Measurements from ENCODE around the gene ANAPC10.

ANAPC10 gene

DNA sequence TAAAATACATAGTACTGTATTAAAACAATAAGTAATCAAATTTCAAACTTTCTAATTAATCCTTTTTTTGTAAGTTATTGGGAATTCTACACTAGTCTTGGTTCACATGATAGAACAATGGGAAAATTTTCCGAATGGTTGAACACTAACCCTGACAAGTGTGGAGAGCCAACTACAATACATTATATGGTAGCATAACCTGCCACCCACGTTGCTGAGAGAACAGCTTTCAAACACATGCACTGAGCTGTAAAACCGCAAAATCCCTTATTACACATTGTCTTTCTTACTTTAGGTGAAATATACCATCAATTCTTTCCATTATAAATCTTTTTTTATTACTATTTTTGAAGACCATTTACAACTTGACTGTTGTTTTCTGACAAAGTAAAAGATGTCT is 54.7 kb downstream of the ANAPC10 start:
- H3K27me3 ChIP-seq (ENCODE audit: insufficient read depth, low read length), result no peaks in the 10 kb centered on the region
- no peak overlapping the region for H3K27ac ChIP-seq (ENCODE audit: low read depth, low read length, poor library complexity, severe bottlenecking)
- peaks cover 8% of the 10 kb centered on the region; the same call in 1 of the 2 replicates for H3K79me2 ChIP-seq (ENCODE audit: insufficient read depth, low read length)
- no peak overlapping the region for H3K4me2 ChIP-seq (ENCODE audit: low read length)
- no peaks in the 10 kb centered on the region for H3K9me3 ChIP-seq (ENCODE audit: low read length)
- H2AFZ ChIP-seq (ENCODE audit: low read length), result no peak overlapping the region
- no peak for TF ChIP-seq EZH2 (IDR thresholded peaks at IDR 0.05; ENCODE audit: borderline replicate concordance, low read length)
- H3K36me3 ChIP-seq (ENCODE audit: insufficient read depth, low read length), result no peaks in the 10 kb centered on the region; the same call in 1 of the 2 replicates
- no peak overlapping the region for H3K9ac ChIP-seq (ENCODE audit: low read length)
- H4K20me1 ChIP-seq (ENCODE audit: insufficient read depth, low read length), result no peaks in the 10 kb centered on the region
- H3F3A ChIP-seq (ENCODE audit: insufficient read depth, low read length), result no peaks in the 10 kb centered on the region
- H3K9me2 ChIP-seq (ENCODE audit: low read depth, low read length), result no peaks in the 10 kb centered on the region
- H3K4me1 ChIP-seq (ENCODE audit: insufficient read depth, low read length, severe bottlenecking), result peaks cover 34% of the 10 kb centered on the region
- H3K4me3 ChIP-seq (ENCODE audit: low read depth, low read length, poor library complexity, severe bottlenecking), result no peak overlapping the region

DNA sequence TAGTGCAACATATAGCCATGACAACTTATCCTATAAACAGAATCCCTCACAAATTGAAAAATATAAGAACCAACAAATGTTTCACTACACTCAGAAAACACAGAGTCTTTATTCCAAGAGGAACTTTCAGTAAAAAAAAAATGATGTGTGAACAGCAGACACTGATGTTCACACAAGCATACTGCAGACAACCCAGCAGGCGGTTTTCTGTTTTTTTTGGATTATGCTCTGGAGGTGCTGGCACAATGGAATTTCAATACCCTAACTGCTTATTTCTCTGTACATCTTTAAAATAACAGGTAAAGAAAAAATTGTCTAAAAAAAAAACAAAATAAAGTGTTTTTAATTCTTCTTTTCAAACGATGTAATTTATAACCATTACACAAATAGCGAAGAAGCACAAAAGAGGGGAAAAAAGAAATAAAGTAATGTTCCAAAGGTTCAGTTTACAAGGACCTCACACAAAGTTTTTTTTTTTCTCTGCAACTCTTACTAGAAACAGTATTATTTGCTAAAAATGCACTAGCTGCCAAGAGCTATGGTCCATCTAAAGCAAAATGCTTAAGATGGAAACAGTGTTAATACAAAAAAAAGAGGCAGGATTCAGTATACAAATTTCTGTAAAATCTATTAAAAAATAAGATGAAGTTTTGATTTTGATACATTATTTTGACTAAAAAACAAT is 55.3 kb downstream of the ANAPC10 start:
- Histone ChIP-seq H3K9me2 (ENCODE audit: low read depth, low read length) (no peaks in the 10 kb centered on the region), H3F3A (ENCODE audit: insufficient read depth, low read length) (no peaks in the 10 kb centered on the region), H3K27ac (ENCODE audit: low read depth, low read length, poor library complexity, severe bottlenecking) (no peak overlapping the region), H3K9me3 (ENCODE audit: low read length) (no peaks in the 10 kb centered on the region), H3K9ac (ENCODE audit: low read length) (no peak overlapping the region), H3K36me3 (ENCODE audit: insufficient read depth, low read length) (no peaks in the 10 kb centered on the region; the same call in 1 of the 2 replicates), H3K4me2 (ENCODE audit: low read length) (no peak overlapping the region), H3K27me3 (ENCODE audit: insufficient read depth, low read length) (no peaks in the 10 kb centered on the region), H4K20me1 (ENCODE audit: insufficient read depth, low read length) (no peaks in the 10 kb centered on the region), H3K79me2 (ENCODE audit: insufficient read depth, low read length) (peaks cover 8% of the 10 kb centered on the region; the same call in 1 of the 2 replicates), H2AFZ (ENCODE audit: low read length) (no peak overlapping the region), H3K4me1 (ENCODE audit: insufficient read depth, low read length, severe bottlenecking) (peaks cover 34% of the 10 kb centered on the region), H3K4me3 (ENCODE audit: low read depth, low read length, poor library complexity, severe bottlenecking) (no peak overlapping the region)
- no peak for TF ChIP-seq EZH2 (IDR thresholded peaks at IDR 0.05; ENCODE audit: borderline replicate concordance, low read length)
- TF ChIP-seq, protein P1, sequence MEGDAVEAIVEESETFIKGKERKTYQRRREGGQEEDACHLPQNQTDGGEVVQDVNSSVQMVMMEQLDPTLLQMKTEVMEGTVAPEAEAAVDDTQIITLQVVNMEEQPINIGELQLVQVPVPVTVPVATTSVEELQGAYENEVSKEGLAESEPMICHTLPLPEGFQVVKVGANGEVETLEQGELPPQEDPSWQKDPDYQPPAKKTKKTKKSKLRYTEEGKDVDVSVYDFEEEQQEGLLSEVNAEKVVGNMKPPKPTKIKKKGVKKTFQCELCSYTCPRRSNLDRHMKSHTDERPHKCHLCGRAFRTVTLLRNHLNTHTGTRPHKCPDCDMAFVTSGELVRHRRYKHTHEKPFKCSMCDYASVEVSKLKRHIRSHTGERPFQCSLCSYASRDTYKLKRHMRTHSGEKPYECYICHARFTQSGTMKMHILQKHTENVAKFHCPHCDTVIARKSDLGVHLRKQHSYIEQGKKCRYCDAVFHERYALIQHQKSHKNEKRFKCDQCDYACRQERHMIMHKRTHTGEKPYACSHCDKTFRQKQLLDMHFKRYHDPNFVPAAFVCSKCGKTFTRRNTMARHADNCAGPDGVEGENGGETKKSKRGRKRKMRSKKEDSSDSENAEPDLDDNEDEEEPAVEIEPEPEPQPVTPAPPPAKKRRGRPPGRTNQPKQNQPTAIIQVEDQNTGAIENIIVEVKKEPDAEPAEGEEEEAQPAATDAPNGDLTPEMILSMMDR (IDR thresholded peaks at IDR 0.05; ENCODE audit: low read length), result no peak

DNA sequence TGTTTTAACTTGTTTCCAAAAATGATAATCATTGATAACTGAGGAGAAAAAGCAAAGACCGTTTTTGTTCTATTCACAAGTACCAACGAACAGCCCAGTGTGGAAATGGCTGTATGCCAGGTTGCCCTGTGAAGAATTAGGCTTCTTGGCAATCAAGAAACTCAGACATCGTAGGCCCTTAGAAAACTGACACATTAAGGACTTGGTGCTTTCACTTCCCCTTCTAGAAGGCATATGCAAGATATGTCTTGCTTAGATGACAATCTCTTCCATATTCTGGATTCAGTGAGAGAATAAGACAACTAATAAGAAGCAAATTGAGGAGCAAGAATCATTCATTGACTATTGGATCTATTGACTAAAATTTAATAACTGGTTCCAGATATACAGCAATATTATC is 56.6 kb downstream of the ANAPC10 start:
- Histone ChIP-seq H2AFZ (ENCODE audit: low read length) (no peak overlapping the region), H3K9me3 (ENCODE audit: low read length) (no peaks in the 10 kb centered on the region), H3K4me3 (ENCODE audit: low read depth, low read length, poor library complexity, severe bottlenecking) (no peak overlapping the region), H3K27ac (ENCODE audit: low read depth, low read length, poor library complexity, severe bottlenecking) (no peak overlapping the region), H3K4me2 (ENCODE audit: low read length) (no peak overlapping the region), H3K9ac (ENCODE audit: low read length) (no peak overlapping the region), H4K20me1 (ENCODE audit: insufficient read depth, low read length) (no peaks in the 10 kb centered on the region), H3F3A (ENCODE audit: insufficient read depth, low read length) (no peaks in the 10 kb centered on the region), H3K36me3 (ENCODE audit: insufficient read depth, low read length) (no peaks in the 10 kb centered on the region; the same call in 1 of the 2 replicates), H3K9me2 (ENCODE audit: low read depth, low read length) (no peaks in the 10 kb centered on the region), H3K4me1 (ENCODE audit: insufficient read depth, low read length, severe bottlenecking) (peaks cover 34% of the 10 kb centered on the region), H3K27me3 (ENCODE audit: insufficient read depth, low read length) (no peaks in the 10 kb centered on the region), H3K79me2 (ENCODE audit: insufficient read depth, low read length) (peaks cover 8% of the 10 kb centered on the region; the same call in 1 of the 2 replicates)
- TF ChIP-seq, protein P1 (IDR thresholded peaks at IDR 0.05; ENCODE audit: low read length), result no peak
- TF ChIP-seq EZH2 (IDR thresholded peaks at IDR 0.05; ENCODE audit: borderline replicate concordance, low read length), result no peak
